Body of pancreas (tissue), 4 donors: ENCODE measurements around the gene PAOX.
"Not testable (repeated sequence)": the region's sequence is repeated elsewhere in the genome, so short reads cannot be mapped to it uniquely, and the experiment has no call there.

Experiments
- POLR2A ChIP-seq, 3 donors: fragments of 450-650 bp; IDR thresholded peaks; one replicate each; pipeline ENCODE4 v1.6.1; 2016; ENCODE audit warnings: antibody characterized with exemption in 3 of 3, mild to moderate bottlenecking in 2 of 3
- TF ChIP-seq, protein P1 (sequence below), 7 experiments: fragments of 450-650 bp in 4 of 7; fragments of 200-600 bp in 3 of 7; sonication (generic) in 3 of 7; IDR thresholded peaks; one replicate each; pipeline ENCODE4 v1.5.1; 2016 to 2019; ENCODE audit warnings: antibody characterized with exemption in 7 of 7

DNA sequence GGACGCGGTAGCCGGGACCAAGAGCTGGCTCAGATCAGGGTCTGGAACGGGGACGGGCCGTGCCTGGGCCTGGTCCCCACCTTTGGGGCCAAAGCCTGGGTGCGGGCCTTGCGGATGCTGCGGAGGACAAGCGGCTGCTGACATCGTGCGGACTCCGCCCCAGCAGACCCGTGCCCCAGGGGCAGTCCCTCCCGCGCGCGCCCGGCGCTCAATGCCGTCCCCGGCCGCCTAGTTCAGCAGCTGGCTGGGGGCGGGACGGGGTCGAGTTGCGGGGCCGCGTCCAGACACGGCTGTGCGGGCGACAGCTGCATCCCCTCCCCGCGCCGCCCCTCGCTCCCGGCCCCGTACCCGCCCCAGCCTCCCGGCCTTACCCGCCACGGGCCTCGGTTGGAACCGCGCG, 45.0 kb downstream of the PAOX start:
- TF ChIP-seq, protein P1, sequence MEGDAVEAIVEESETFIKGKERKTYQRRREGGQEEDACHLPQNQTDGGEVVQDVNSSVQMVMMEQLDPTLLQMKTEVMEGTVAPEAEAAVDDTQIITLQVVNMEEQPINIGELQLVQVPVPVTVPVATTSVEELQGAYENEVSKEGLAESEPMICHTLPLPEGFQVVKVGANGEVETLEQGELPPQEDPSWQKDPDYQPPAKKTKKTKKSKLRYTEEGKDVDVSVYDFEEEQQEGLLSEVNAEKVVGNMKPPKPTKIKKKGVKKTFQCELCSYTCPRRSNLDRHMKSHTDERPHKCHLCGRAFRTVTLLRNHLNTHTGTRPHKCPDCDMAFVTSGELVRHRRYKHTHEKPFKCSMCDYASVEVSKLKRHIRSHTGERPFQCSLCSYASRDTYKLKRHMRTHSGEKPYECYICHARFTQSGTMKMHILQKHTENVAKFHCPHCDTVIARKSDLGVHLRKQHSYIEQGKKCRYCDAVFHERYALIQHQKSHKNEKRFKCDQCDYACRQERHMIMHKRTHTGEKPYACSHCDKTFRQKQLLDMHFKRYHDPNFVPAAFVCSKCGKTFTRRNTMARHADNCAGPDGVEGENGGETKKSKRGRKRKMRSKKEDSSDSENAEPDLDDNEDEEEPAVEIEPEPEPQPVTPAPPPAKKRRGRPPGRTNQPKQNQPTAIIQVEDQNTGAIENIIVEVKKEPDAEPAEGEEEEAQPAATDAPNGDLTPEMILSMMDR (IDR thresholded peaks at IDR 0.05), result not testable (repeated sequence)
- TF ChIP-seq POLR2A (IDR thresholded peaks at IDR 0.05), result not testable (repeated sequence)
